Endodermal cell (in vitro differentiated cells): Measurements from ENCODE around the gene FN1. TPM values are rescaled to one million over a fixed set of nuclear protein-coding genes. Genes with fewer than 3 reads are reported as not detected.

Source experiments
- DNase-seq: peaks from one replicate; pipeline ENCODE4 v3.0.0-alpha.2; 2017
- H3K27ac ChIP-seq: 2 replicates; pipeline ENCODE4 v1.5.1; 2013; ENCODE audit warnings: mild to moderate bottlenecking, low read depth, low read length, moderate library complexity
- H3K27me3 ChIP-seq: 2 replicates; pipeline ENCODE4 v1.6.1; 2013; ENCODE audit warnings: mild to moderate bottlenecking, low read length, moderate library complexity; ENCODE audit not compliant: insufficient read depth, control insufficient read depth, poor library complexity, severe bottlenecking
- H3K36me3 ChIP-seq: 2 replicates; pipeline ENCODE4 v1.7.0; 2013; ENCODE audit warnings: mild to moderate bottlenecking, low read length, moderate library complexity; ENCODE audit not compliant: control insufficient read depth, insufficient read depth
- H3K4me1 ChIP-seq: one replicate; pipeline ENCODE4 v1.7.0; 2013; ENCODE audit warnings: low read length; ENCODE audit not compliant: control insufficient read depth, insufficient read depth
- H3K4me3 ChIP-seq: 2 replicates; pipeline ENCODE4 v1.5.1; 2013; ENCODE audit warnings: mild to moderate bottlenecking, low read length, moderate library complexity
- H3K9ac ChIP-seq: 2 replicates; pipeline ENCODE4 v1.6.1; 2013; ENCODE audit warnings: mild to moderate bottlenecking, low read length, moderate library complexity; ENCODE audit not compliant: poor library complexity, severe bottlenecking; ENCODE audit errors: extremely low read depth
- H3K9me3 ChIP-seq: 2 replicates; pipeline ENCODE4 v1.6.1; 2013; ENCODE audit warnings: mild to moderate bottlenecking, low read length, moderate library complexity; ENCODE audit not compliant: control insufficient read depth
- H3K27ac Mint-ChIP-seq: 2 replicates; pipeline ENCODE4 v1.8.0; 2020; ENCODE audit warnings: mixed read lengths
- H3K27me3 Mint-ChIP-seq: 2 replicates; pipeline ENCODE4 v1.8.0; 2021; ENCODE audit warnings: mild to moderate bottlenecking, mixed read lengths; ENCODE audit not compliant: insufficient read depth
- H3K36me3 Mint-ChIP-seq: 2 replicates; pipeline ENCODE4 v1.8.0; 2020; ENCODE audit warnings: low read depth, mixed read lengths
- H3K4me1 Mint-ChIP-seq: 2 replicates; pipeline ENCODE4 v1.8.0; 2020; ENCODE audit warnings: mixed read lengths
- H3K4me3 Mint-ChIP-seq: 2 replicates; pipeline ENCODE4 v1.8.0; 2020; ENCODE audit warnings: mild to moderate bottlenecking, moderate library complexity, mixed read lengths
- H3K9me3 Mint-ChIP-seq: 2 replicates; pipeline ENCODE4 v1.8.0; 2020; ENCODE audit warnings: mild to moderate bottlenecking, mixed read lengths
- WGBS, 2 experiments: methylation state at CpG; one replicate each; pipeline versions ENCODE4 v1.1.5 to v1.1.7; 2013; ENCODE audit warnings: missing lambda C conversion rate in 2 of 2, mixed read lengths in 1 of 2; ENCODE audit not compliant: insufficient coverage in 1 of 2, insufficient read length in 1 of 2; 5-methylcytosine and 5-hydroxymethylcytosine counted together
- total RNA-seq, 2 donors: library from RNA; stranded (reverse); fragmentation: NEBNext Ultra II Directional in 1 of 2; extraction: Animal tissue kit (Norgen Biotek cat#: 25700) in 1 of 2; gene quantifications; 2 replicates in 1 of 2; 3 replicates in 1 of 2; pipeline ENCODE4 v1.2.1, GENCODE V29; 2021
- TF ChIP-seq, protein P1 (sequence below): fragments of 200-600 bp; sonication (generic); conservative IDR thresholded peaks from 2 replicates; pipeline ENCODE4 v1.5.0; 2021; ENCODE audit warnings: antibody characterized with exemption, mild to moderate bottlenecking

FN1 gene
- total RNA-seq, 2 donors from 2014 or later, result 2,721 to 2,960 TPM

DNA sequence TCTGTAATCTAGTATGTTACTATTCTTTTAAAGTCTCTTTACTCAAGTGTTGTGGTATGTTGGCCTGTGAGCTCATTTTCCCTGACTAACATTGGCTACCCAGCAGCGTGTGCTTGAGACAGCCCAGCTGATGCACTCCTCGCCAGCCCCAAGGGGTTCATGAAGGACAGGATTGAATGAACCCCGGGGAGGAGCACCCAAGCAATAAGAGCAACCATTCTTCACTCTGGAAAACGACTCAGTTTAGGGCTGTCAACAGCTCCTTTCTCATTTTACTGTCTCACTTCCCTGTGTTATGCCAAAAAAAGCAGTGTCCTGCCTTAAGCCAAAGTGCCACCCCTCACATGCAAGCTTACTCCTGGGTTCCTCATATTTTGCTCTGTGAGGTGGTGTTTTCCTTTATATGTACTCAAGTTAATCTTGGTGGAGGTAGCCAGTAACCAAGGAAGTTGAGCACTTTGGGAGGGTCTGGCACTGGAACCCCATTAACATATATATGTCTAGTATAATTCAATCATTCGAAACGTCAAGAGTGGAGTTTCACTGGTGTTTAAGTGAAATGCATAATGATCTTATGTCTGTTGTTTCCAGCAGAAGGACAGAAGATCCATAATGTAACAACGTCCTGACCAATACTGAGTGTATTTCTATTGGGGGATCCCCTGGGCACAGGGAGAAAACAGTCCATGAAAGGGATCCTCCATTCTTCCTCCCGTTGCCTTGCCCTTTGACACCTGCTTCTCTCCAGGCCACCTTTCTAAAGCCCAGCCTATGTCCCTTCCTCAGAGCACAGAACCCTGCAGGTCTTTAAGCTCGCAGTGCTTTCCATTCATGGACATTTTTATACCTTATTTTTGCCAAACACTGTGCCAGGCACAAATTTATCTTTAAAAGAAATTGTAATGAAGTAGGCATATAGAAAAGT, 80.8 kb downstream of the FN1 start:
- Histone ChIP-seq H3K27ac (no peak overlapping the region), H3K9me3 (no peaks in the 10 kb centered on the region), H3K27me3 (no peaks in the 10 kb centered on the region), H3K4me3 (no peak overlapping the region), H3K9ac (no peak overlapping the region), H3K36me3 (peaks cover 24% of the 10 kb centered on the region), H3K4me1 (peaks cover 7% of the 10 kb centered on the region)
- Mint-ChIP-seq H3K4me1 (peaks cover 18% of the 10 kb centered on the region), H3K27me3 (no peaks in the 10 kb centered on the region), H3K4me3 (no peak overlapping the region), H3K9me3 (no peaks in the 10 kb centered on the region), H3K27ac (no peak overlapping the region), H3K36me3 (peaks cover 31% of the 10 kb centered on the region)
- WGBS, 2 experiments, result 93 to 96% methylated on average over 5 to 9 of the region's 9 CpGs
- TF ChIP-seq, protein P1, sequence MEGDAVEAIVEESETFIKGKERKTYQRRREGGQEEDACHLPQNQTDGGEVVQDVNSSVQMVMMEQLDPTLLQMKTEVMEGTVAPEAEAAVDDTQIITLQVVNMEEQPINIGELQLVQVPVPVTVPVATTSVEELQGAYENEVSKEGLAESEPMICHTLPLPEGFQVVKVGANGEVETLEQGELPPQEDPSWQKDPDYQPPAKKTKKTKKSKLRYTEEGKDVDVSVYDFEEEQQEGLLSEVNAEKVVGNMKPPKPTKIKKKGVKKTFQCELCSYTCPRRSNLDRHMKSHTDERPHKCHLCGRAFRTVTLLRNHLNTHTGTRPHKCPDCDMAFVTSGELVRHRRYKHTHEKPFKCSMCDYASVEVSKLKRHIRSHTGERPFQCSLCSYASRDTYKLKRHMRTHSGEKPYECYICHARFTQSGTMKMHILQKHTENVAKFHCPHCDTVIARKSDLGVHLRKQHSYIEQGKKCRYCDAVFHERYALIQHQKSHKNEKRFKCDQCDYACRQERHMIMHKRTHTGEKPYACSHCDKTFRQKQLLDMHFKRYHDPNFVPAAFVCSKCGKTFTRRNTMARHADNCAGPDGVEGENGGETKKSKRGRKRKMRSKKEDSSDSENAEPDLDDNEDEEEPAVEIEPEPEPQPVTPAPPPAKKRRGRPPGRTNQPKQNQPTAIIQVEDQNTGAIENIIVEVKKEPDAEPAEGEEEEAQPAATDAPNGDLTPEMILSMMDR, result no peak
- DNase-seq, result no peak

DNA sequence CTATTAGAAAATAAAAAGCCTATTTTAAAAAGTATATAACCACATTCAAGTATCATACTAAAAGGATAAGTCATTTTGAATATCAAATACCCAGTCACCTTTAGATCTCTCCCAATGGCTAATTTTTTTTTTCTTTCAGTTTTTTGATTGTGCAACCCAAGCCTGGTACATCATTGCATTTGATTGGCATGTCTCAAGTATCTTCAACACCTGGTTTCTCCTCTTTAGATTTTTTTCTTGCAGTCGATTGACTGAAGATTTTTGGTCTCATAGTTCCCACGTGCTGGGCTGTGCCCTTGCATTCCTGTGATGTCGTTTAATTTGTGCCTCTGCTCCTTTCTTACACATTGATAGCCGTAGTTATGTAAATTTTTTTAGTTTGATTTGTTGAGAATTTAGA, 83.3 kb downstream of the FN1 start:
- Histone ChIP-seq H3K36me3 (peaks cover 33% of the 10 kb centered on the region), H3K4me3 (no peak overlapping the region), H3K27ac (no peak overlapping the region), H3K9me3 (no peaks in the 10 kb centered on the region), H3K9ac (no peak overlapping the region), H3K4me1 (peaks cover 1% of the 10 kb centered on the region), H3K27me3 (no peaks in the 10 kb centered on the region)
- Mint-ChIP-seq H3K9me3 (no peaks in the 10 kb centered on the region), H3K4me1 (peaks cover 3% of the 10 kb centered on the region), H3K27me3 (no peaks in the 10 kb centered on the region), H3K36me3 (peaks cover 39% of the 10 kb centered on the region), H3K27ac (no peak overlapping the region), H3K4me3 (no peak overlapping the region)
- TF ChIP-seq, protein P1, result no peak
- 72 to 78% methylated on average over 3 to 4 of the region's 4 CpGs for WGBS, 2 experiments
- DNase-seq, result no peak

- peaks cover 77% of the 10 kb centered on the region for H3K36me3 Mint-ChIP-seq
These were observed 88.0 kb downstream of the FN1 start for GRCh38 chr2:215347878-215348277.

More at GRCh38 chr2:215347878-215348277, 88.0 kb downstream of the FN1 start:
- Histone ChIP-seq H3K27me3 (no peaks in the 10 kb centered on the region), H3K4me1 (no peaks in the 10 kb centered on the region), H3K36me3 (peaks cover 76% of the 10 kb centered on the region), H3K4me3 (no peak overlapping the region), H3K9me3 (no peaks in the 10 kb centered on the region), H3K9ac (no peak overlapping the region), H3K27ac (no peak overlapping the region)
- no peaks in the 10 kb centered on the region for H3K4me1 Mint-ChIP-seq
- TF ChIP-seq, protein P1, result no peak
- H3K4me3 Mint-ChIP-seq, result no peak overlapping the region
- H3K27ac Mint-ChIP-seq, result no peak overlapping the region
- DNase-seq, result no peak
- no peaks in the 10 kb centered on the region for H3K9me3 Mint-ChIP-seq
- H3K27me3 Mint-ChIP-seq, result no peaks in the 10 kb centered on the region
